SU-DHL-6 (cell line): ENCODE measurements around the gene SLC4A2.
A peak's percentile ranks its signal among the peaks of the same experiment; 100 is the strongest.

ENCODE experiments used
- H2AFZ ChIP-seq: fragments of 200-600 bp; sonication (generic); 2 replicates; pipeline ENCODE4 v1.6.1; 2014; ENCODE audit warnings: low read depth, mild to moderate bottlenecking, moderate library complexity, mixed read lengths, antibody characterized with exemption, low read length; ENCODE audit not compliant: severe bottlenecking
- H3F3A ChIP-seq: fragments of 200-600 bp; shearing (Covaris generic); 2 replicates; pipeline ENCODE4 v1.6.0; 2016; ENCODE audit warnings: antibody characterized with exemption, mild to moderate bottlenecking; ENCODE audit not compliant: insufficient read depth
- H3K27ac ChIP-seq: fragments of 200-600 bp; sonication (generic); 2 replicates; pipeline ENCODE4 v1.5.1; 2016; ENCODE audit warnings: low read depth, mild to moderate bottlenecking, low read length, moderate library complexity, mixed read lengths
- H3K27me3 ChIP-seq: fragments of 200-600 bp; sonication (generic), shearing (Covaris generic); 2 replicates; pipeline ENCODE4 v1.6.0; 2014; ENCODE audit warnings: mild to moderate bottlenecking, low read length
- H3K36me3 ChIP-seq: fragments of 200-600 bp; sonication (generic); 2 replicates; pipeline ENCODE4 v1.6.1; 2014; ENCODE audit warnings: mild to moderate bottlenecking, low read length, mixed read lengths
- H3K4me2 ChIP-seq: fragments of 300-600, 200-600 bp; shearing (Covaris generic), sonication (generic); 2 replicates; pipeline ENCODE4 v1.6.0; 2014; ENCODE audit warnings: low read length, low read depth, mild to moderate bottlenecking; ENCODE audit not compliant: poor library complexity, severe bottlenecking
- H3K4me3 ChIP-seq: fragments of 200-600 bp; sonication (generic); 2 replicates; pipeline ENCODE4 v1.5.1; 2014; ENCODE audit warnings: antibody characterized with exemption, low read length, mild to moderate bottlenecking, mixed read lengths; ENCODE audit not compliant: insufficient read depth, poor library complexity, severe bottlenecking
- H3K79me2 ChIP-seq: fragments of 200-600 bp; sonication (generic); 2 replicates; pipeline ENCODE4 v1.6.1; 2014; ENCODE audit warnings: mild to moderate bottlenecking, low read length, moderate library complexity; ENCODE audit not compliant: insufficient read depth
- H3K9ac ChIP-seq: fragments of 200-600 bp; sonication (generic); 2 replicates; pipeline ENCODE4 v1.7.0; 2014; ENCODE audit warnings: mild to moderate bottlenecking, low read length
- H3K9me2 ChIP-seq: fragments of 200-600 bp; sonication (generic); replicated peaks from 2 replicates; pipeline ENCODE4 v1.6.1; 2014; ENCODE audit warnings: low read length; ENCODE audit not compliant: insufficient read depth
- H3K9me3 ChIP-seq: fragments of 200-600 bp; sonication (generic); 2 replicates; pipeline ENCODE4 v1.6.1; 2014; ENCODE audit warnings: low read length, mixed read lengths; ENCODE audit not compliant: insufficient read depth
- H4K20me1 ChIP-seq: fragments of 200-600 bp; sonication (generic); 2 replicates; pipeline ENCODE4 v1.6.1; 2014; ENCODE audit warnings: low read depth, mild to moderate bottlenecking, antibody characterized with exemption, low read length, moderate library complexity, mixed read lengths
- CTCF ChIP-seq: fragments of 200-600 bp; sonication (generic); IDR thresholded peaks from one replicate; pipeline ENCODE4 v1.5.1; 2017; ENCODE audit warnings: antibody characterized with exemption, mild to moderate bottlenecking, low read length, moderate library complexity; ENCODE audit not compliant: insufficient read depth, poor library complexity, severe bottlenecking
- EZH2phosphoT487 ChIP-seq: fragments of 200-600 bp; sonication (generic), shearing (Covaris generic); conservative IDR thresholded peaks from 2 replicates; pipeline ENCODE4 v1.6.1; 2018; ENCODE audit warnings: mild to moderate bottlenecking, antibody characterized with exemption, low read length, moderate library complexity, mixed read lengths

SLC4A2 gene

GRCh38 chr7:151076863-151077704 lies 17.7 kb downstream of the SLC4A2 start:
- Histone ChIP-seq H3K27ac (no peak overlapping the region), H2AFZ (no peak overlapping the region), H3K36me3 (no peaks in the 10 kb centered on the region), H4K20me1 (no peaks in the 10 kb centered on the region), H3K9me3 (no peaks in the 10 kb centered on the region), H3K27me3 (no peaks in the 10 kb centered on the region), H3F3A (peaks cover 10% of the 10 kb centered on the region; the same call in 1 of the 2 replicates), H3K4me2 (no peak overlapping the region), H3K79me2 (peaks cover 18% of the 10 kb centered on the region; the same call in 1 of the 2 replicates), H3K9ac (no peak overlapping the region), H3K4me3 (no peak overlapping the region), H3K9me2 (no peaks in the 10 kb centered on the region)
- TF ChIP-seq EZH2phosphoT487 (no peak), CTCF (no peak)

GRCh38 chr7:151077705-151078232 lies 18.4 kb downstream of the SLC4A2 start:
- H3K9ac ChIP-seq = no peak overlapping the region
- H4K20me1 ChIP-seq = no peaks in the 10 kb centered on the region
- H2AFZ ChIP-seq = no peak overlapping the region
- H3K79me2 ChIP-seq = peaks cover 25% of the 10 kb centered on the region
- no peaks in the 10 kb centered on the region for H3K36me3 ChIP-seq
- H3K27ac ChIP-seq = no peak overlapping the region; the same call in 1 of the 2 replicates
- no peak overlapping the region for H3K4me2 ChIP-seq
- H3K27me3 ChIP-seq = no peaks in the 10 kb centered on the region
- H3K4me3 ChIP-seq = no peak overlapping the region
- no peak for TF ChIP-seq EZH2phosphoT487
- TF ChIP-seq CTCF = no peak
- no peaks in the 10 kb centered on the region for H3K9me2 ChIP-seq
- no peaks in the 10 kb centered on the region for H3K9me3 ChIP-seq
- H3F3A ChIP-seq = peaks cover 10% of the 10 kb centered on the region; the same call in 1 of the 2 replicates

GRCh38 chr7:151078233-151079040 lies 19.0 kb downstream of the SLC4A2 start:
- H3K36me3 ChIP-seq = no peaks in the 10 kb centered on the region
- H3F3A ChIP-seq = peaks cover 10% of the 10 kb centered on the region; the same call in 1 of the 2 replicates
- H3K9ac ChIP-seq = peak overlapping the region; percentile 11; the same call in 1 of the 2 replicates
- H3K9me3 ChIP-seq = no peaks in the 10 kb centered on the region
- TF ChIP-seq EZH2phosphoT487 (no peak), CTCF (no peak)
- H2AFZ ChIP-seq = no peak overlapping the region
- H3K4me2 ChIP-seq = peak overlapping the region; percentile 69
- H4K20me1 ChIP-seq = no peaks in the 10 kb centered on the region
- H3K4me3 ChIP-seq = no peak overlapping the region
- H3K9me2 ChIP-seq = no peaks in the 10 kb centered on the region
- H3K27me3 ChIP-seq = no peaks in the 10 kb centered on the region
- peaks cover 29% of the 10 kb centered on the region for H3K79me2 ChIP-seq
- no peak overlapping the region; the same call in 1 of the 2 replicates for H3K27ac ChIP-seq
